Rectal smooth muscle tissue (tissue), 1 donor: Measurements from ENCODE around the gene HSPA12A.

ENCODE experiments used
- H3K27ac ChIP-seq: one replicate; pipeline ENCODE4 v1.7.0; 2013; ENCODE audit warnings: low read depth, low read length, inconsistent platforms
- H3K27me3 ChIP-seq: one replicate; pipeline ENCODE4 v1.7.0; 2013; ENCODE audit warnings: low read length; ENCODE audit not compliant: control insufficient read depth, insufficient read depth
- H3K36me3 ChIP-seq: one replicate; pipeline ENCODE4 v1.7.0; 2013; ENCODE audit warnings: low read length; ENCODE audit not compliant: control insufficient read depth, insufficient read depth
- H3K4me1 ChIP-seq: one replicate; pipeline ENCODE4 v1.7.0; 2013; ENCODE audit warnings: low read length; ENCODE audit not compliant: control insufficient read depth, insufficient read depth
- H3K4me3 ChIP-seq: one replicate; pipeline ENCODE4 v1.7.0; 2013; ENCODE audit warnings: low read length
- H3K9ac ChIP-seq: one replicate; pipeline ENCODE4 v1.7.0; 2013; ENCODE audit warnings: low read length

Gene HSPA12A

GRCh38 chr10:116779076-116779687, 36.8 kb upstream of the HSPA12A start:
- Histone ChIP-seq H3K27me3 (no peaks in the 10 kb centered on the region), H3K4me3 (no peak overlapping the region), H3K4me1 (no peaks in the 10 kb centered on the region), H3K9ac (no peak overlapping the region), H3K27ac (no peak overlapping the region), H3K36me3 (no peaks in the 10 kb centered on the region)

- H3K27me3 ChIP-seq: no peaks in the 10 kb centered on the region
- H3K9ac ChIP-seq: no peak overlapping the region
- no peaks in the 10 kb centered on the region for H3K4me1 ChIP-seq
- no peaks in the 10 kb centered on the region for H3K36me3 ChIP-seq
- no peak overlapping the region for H3K4me3 ChIP-seq
- H3K27ac ChIP-seq: no peak overlapping the region
Observed at GRCh38 chr10:116777006-116777405, 34.6 kb upstream of the HSPA12A start.

- Histone ChIP-seq H3K4me3 (no peak overlapping the region), H3K4me1 (no peaks in the 10 kb centered on the region), H3K27ac (no peak overlapping the region), H3K36me3 (no peaks in the 10 kb centered on the region), H3K9ac (no peak overlapping the region), H3K27me3 (no peaks in the 10 kb centered on the region)
Observed at GRCh38 chr10:116775488-116776400, 33.4 kb upstream of the HSPA12A start.

DNA sequence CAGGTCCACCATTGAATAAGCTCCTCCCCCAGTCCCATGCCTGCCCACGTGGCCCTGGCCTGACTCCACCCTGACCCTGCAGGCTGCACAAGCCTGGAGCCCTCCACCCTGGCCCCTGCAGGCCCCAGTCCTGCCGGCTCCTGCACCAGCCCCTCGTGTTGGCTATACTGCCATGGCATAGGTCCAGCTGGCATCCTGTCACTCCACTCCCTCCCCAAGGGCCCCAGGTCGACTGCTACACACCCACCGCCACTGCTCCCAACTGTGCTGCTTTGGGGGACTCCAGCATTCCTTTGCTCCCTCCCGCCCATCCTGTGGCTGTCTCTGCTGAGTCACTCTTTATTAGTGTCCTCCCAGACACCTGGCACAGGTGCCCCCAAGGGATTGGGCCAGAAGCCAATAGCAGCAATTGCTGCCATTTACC, 32.4 kb upstream of the HSPA12A start:
- H3K9ac ChIP-seq: no peak overlapping the region
- H3K4me3 ChIP-seq: no peak overlapping the region
- H3K27me3 ChIP-seq: no peaks in the 10 kb centered on the region
- no peak overlapping the region for H3K27ac ChIP-seq
- no peaks in the 10 kb centered on the region for H3K36me3 ChIP-seq
- H3K4me1 ChIP-seq: no peaks in the 10 kb centered on the region

GRCh38 chr10:116772909-116773705, 30.7 kb upstream of the HSPA12A start:
- no peaks in the 10 kb centered on the region for H3K36me3 ChIP-seq
- H3K9ac ChIP-seq: no peak overlapping the region
- H3K27ac ChIP-seq: no peak overlapping the region
- H3K4me1 ChIP-seq: no peaks in the 10 kb centered on the region
- H3K27me3 ChIP-seq: no peaks in the 10 kb centered on the region
- no peak overlapping the region for H3K4me3 ChIP-seq

DNA sequence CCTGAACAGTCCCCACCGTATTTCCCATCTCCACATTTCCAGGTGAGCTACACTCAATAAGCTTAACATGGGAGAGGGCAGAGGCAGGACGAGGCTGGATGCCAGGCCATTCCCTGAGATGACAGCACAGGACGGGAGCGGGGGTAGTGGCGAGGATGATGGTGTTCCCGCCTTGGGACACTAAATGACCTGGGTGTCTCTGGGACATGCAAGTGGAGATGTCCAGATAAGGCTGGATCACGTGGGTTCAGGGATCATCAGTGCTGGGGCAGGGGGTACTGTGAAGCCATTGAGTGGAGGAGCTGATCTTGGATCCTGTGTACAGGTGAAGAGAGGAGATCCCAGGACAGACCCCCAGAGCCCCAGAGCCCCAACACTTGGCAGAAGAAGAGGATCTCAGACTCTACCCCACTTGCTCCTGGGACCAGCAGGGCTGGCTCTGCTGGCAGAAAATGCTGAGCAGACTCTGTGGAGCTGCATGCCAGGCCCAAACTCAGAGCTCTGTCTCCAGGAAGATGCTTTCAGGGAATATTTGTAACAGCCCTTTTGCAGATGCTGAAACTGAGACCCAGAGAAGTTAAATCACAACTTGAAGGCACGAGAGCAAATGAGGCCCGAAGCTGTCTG, 29.7 kb upstream of the HSPA12A start:
- no peaks in the 10 kb centered on the region for H3K4me1 ChIP-seq
- no peak overlapping the region for H3K4me3 ChIP-seq
- H3K36me3 ChIP-seq: no peaks in the 10 kb centered on the region
- H3K27me3 ChIP-seq: no peaks in the 10 kb centered on the region
- no peak overlapping the region for H3K27ac ChIP-seq
- H3K9ac ChIP-seq: no peak overlapping the region

- no peaks in the 10 kb centered on the region for H3K4me1 ChIP-seq
- H3K27me3 ChIP-seq: peaks cover 1% of the 10 kb centered on the region
- no peak overlapping the region for H3K9ac ChIP-seq
- H3K36me3 ChIP-seq: no peaks in the 10 kb centered on the region
- no peak overlapping the region for H3K27ac ChIP-seq
- no peak overlapping the region for H3K4me3 ChIP-seq
Observed at GRCh38 chr10:116771101-116771958, 29.0 kb upstream of the HSPA12A start.

DNA sequence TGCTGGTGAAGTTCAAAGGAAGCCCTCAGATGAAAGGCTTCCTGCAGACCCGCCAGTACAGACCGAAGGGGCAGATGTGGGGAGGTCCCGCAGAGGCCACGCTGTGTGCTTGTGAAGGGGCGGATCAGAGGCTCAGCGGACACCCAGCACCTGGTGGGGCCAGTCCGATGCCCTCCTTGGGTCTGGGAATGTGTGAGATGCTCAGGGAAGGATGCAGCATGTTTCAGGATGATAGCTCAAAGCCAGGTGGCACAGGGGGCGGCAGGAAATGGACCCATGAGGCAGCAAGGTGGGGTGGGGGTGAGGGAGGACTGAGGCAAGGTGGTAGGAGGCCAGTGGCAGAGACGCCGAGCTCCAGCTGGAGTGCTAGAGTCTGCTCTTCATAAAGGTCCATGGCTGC, 27.9 kb upstream of the HSPA12A start:
- H3K27ac ChIP-seq: no peak overlapping the region
- no peaks in the 10 kb centered on the region for H3K4me1 ChIP-seq
- no peaks in the 10 kb centered on the region for H3K36me3 ChIP-seq
- H3K4me3 ChIP-seq: no peak overlapping the region
- H3K27me3 ChIP-seq: peaks cover 1% of the 10 kb centered on the region
- H3K9ac ChIP-seq: no peak overlapping the region

- no peaks in the 10 kb centered on the region for H3K4me1 ChIP-seq
- H3K27me3 ChIP-seq: peaks cover 1% of the 10 kb centered on the region
- no peak overlapping the region for H3K27ac ChIP-seq
- H3K4me3 ChIP-seq: no peak overlapping the region
- no peaks in the 10 kb centered on the region for H3K36me3 ChIP-seq
- no peak overlapping the region for H3K9ac ChIP-seq
Observed at GRCh38 chr10:116769791-116770190, 27.4 kb upstream of the HSPA12A start.

GRCh38 chr10:116769368-116769767, 27.0 kb upstream of the HSPA12A start:
- H3K9ac ChIP-seq: no peak overlapping the region
- H3K27me3 ChIP-seq: peaks cover 1% of the 10 kb centered on the region
- H3K36me3 ChIP-seq: no peaks in the 10 kb centered on the region
- no peaks in the 10 kb centered on the region for H3K4me1 ChIP-seq
- H3K27ac ChIP-seq: no peak overlapping the region
- no peak overlapping the region for H3K4me3 ChIP-seq

- Histone ChIP-seq H3K9ac (no peak overlapping the region), H3K27me3 (peaks cover 1% of the 10 kb centered on the region), H3K4me3 (no peak overlapping the region), H3K4me1 (no peaks in the 10 kb centered on the region), H3K27ac (no peak overlapping the region), H3K36me3 (no peaks in the 10 kb centered on the region)
Observed at GRCh38 chr10:116768786-116769185, 26.4 kb upstream of the HSPA12A start.
